ENCODE measurements around the gene SHH.
"Not testable (repeated sequence)": the region's sequence is repeated elsewhere in the genome, so short reads cannot be mapped to it uniquely, and the experiment has no call there.

Gene SHH

DNA sequence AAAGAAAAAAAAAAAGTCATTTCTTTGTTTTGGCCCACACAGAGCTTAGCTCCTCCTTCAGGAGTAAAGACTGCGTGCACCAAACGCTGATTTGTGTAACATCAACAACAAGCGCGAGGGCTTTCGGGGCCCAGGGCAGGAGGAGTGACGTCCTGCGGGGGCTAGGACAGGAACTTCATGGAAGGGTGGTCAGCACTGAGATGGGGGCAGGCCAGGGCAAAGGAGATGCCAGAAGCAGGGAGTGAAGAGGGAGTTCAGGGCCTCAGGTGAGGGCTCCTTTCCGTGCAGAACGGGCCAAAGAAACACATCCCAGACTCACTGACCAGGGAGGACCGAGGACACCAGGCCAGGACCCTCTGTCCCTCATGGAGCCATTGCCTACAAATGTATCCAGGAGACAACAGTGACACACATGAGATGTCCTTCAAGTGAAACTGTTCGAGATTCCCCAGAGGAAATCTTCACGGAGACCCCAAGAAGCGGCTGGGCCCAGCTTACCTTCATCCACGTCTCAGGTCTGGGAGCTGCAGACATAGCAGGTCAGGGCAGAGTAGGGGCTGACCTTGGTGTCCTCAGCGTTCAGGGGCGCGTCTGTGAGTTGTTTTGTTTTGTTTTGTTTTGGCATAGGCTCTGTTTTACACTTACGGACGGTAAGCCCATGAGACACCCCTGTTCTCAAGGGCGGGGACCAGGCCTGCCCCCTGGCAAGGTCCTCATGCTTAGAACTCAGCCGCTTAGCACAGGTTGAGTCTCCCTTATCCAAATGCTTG, 30.4 kb upstream of the SHH start:
- no peak for DNase-seq (ENCODE audit: low read depth, low spot score)

DNA sequence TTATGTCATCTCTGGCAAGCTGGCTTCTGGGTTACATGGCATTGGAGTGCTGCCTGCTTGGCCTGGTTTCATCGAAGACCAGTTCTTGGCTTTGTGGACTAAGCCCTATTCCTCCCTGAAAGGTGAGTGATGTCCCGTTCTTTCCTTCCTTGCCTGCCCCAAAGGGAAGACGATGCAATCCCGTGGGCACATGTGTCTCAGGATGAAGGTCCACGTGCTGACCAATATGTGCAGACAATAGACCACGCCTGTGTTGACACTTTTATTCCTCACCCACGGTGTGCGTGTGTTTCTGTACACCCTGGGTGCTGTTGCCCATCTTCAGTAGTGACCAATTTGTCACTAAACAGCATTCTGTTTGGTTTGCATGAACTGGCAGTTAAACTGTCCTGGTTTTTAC, 28.6 kb upstream of the SHH start:
- DNase-seq (ENCODE audit: low read depth, low spot score): no peak

DNA sequence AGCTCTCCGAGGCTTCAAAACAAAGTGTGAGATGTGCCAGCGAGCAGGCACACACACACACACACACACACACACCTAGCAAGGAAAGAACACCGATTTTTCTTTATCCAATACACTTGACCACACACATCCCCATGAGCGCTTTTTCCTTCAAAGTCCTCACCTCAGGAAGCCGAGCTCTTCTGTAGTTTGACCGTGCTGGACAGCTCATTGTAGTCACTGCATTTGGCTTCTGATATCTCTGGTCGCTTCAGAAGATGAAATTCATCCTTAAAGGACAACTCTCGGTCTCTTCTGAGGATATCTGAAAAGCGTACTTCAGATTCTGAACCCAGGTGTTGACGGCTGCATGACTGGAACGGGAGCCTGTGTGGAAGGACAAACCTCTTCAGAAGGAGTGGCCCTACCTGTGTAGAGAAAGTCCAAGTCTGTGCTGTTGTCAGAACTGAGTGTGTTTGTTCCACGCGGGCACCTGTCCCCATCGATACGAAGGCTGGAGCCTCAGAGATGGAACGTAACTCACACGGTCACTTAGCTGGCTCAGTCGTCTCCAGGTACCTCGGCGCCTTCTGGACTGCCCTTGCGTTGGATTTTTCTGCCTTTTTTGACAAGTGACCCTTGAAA, 28.1 kb upstream of the SHH start:
- no peak for DNase-seq (ENCODE audit: low read depth, low spot score)

DNA sequence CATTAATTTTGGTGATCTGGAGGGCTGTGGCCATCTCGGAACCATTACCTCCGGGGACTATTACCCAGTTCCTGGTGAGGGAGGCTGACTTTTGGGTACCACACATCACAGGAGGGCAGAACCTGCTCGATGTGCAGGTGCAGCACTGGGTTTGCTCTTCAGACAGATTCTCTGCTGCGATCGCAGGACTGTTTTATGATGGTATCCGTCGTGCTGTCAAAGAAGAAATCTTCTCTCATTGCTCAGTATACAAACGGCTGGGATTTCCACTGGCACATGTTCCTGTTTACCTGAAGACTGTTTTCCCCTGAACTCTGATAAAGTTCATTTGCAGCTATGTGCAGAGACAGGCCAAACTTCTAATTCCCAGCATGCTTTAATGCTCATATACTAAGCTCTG, 27.2 kb upstream of the SHH start:
- no peak for DNase-seq (ENCODE audit: low read depth, low spot score)

DNA sequence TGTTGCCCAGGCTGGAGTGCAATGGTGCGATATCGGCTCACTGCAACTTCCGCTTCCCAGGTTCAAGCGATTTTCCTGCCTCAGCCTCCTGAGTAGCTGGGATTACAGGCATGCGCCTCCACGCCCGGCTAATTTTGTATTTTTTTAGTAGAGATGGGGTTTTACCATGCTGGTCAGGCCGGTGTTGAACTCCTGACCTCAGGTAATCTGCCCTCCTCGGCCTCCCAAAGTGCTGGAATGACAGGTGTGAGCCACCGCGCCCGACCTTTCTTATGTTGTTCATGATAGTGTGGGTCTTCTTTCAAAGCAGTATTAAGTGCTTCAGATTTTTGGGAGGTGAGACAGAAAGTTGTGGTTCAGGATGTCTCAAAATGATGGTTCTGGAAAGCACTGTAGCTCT, 26.0 kb upstream of the SHH start:
- not testable (repeated sequence) for DNase-seq (ENCODE audit: low read depth, low spot score)

DNA sequence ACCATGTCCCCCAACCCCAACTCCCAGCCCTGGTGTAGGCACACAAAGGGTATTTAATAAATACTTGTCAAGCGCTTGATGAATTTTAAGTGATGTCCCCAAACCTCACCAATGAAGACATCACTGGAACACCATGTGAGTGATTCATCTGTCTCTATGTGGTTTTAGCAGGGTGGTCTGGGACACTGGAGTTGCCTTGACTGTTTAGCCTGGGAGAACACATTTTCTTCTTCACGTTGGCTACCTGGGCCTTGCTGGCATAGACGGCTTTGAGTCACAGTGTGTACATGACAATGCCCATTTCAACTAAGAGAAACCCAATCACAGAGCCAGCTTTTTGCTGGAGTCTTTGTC, 24.8 kb upstream of the SHH start:
- no peak for DNase-seq (ENCODE audit: low read depth, low spot score)

DNA sequence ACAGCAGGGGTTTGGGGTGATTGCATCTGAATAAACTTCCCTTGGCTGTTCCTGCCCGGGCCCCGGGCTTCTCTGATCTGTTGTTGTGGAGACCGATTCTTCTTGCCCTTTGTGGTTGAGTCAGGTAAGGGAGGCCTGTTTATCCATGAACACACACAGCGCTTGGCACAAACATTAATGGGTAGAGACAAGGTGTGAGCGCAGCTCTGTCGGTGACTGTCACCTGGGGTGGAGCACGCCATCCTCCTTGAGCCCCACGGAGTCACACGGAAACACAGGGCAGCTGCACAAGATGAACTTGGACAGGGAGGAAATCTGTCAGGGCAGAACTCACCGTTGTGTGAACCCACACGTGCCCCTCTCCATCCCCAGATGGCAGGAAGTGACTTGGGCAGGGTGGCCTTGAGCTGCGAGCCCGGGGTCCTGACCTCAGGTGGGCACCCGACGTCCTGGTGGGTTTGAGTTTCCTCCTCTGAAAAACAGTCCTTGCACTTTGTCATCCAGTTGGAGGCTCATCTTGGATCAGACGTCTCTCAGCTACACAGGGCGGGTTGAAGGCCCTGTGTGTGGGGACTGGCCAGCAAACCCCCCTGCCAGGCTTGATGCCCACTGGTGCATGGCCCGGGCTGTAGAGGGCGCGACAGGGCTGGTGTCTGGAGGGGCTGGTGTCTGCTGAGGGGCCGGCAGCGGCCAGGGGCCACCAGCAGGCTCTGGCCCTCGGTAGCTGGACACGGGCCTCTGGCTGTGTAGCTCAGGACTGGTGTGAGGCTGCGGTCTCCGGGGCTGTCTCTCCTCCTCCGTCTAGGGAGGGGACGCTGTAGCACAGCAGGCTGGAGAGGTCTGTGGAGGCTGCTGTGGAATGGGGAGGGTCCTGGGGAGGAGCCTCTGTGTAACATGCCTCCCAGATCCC, 24.2 kb upstream of the SHH start:
- no peak for DNase-seq (ENCODE audit: low read depth, low spot score)

DNA sequence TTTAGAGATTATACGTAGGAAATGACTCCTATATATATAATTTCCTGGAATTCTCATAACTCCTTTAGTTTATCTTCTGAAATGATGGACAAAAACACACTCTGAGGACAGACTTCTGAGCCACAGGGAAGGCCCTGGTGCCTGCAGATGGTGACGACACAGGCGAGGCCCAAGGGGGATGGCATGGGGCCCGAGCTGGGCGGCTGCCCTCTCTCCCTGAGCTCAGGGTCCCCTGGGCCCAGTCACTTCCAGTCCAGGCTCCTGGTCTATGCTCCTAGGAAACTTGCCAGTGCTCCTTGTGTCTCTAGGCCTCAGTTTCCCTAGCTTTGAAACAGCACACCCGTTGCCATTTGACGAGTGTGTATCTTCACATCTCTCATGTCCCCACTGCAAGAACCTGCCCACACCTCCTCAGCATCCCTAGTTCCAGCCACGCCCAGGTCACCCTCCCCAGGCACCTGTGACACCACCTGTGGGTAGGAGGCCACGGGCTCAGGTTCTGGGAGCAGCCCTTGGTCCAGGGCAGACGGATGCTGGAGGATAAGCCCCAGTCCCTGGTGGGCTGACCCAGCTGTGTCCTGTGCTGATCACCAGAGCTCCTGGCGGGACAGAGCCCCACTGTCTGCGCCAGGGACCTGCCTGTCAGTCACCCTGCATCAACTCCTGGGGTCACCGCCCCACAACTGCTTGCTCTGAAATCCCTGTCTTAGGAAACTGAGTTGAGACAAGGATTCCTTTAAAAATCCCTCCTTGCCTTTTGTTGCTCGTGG, 23.4 kb upstream of the SHH start:
- DNase-seq (ENCODE audit: low read depth, low spot score): no peak

DNA sequence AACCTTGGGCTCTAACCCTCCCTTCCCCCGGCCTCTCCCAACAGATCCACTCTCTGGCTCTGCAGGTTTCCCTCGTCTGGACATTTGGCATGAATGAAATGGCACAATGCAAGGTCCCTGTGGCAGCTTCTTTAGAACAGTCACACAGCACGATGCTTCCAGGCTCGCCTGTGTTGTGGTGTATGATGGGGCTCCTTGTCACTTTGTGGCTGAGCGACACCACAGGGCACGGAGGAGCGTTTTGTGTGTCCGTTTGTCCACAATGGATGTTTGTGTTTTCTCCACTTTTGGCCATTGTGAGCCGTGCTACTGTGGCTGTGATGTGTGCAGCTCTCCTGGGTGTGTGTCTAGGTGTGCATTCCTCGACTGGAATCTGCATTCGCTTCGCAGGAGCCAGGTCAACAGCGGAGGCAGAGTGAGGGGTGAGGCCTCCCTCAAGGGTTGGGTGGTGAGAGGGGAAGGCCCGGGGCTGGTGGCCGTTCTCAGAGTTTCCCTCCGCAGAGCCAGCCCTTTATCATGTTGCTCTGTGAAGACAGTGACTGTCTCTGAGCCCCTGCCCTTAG, 22.3 kb upstream of the SHH start:
- DNase-seq (ENCODE audit: low read depth, low spot score): no peak

DNA sequence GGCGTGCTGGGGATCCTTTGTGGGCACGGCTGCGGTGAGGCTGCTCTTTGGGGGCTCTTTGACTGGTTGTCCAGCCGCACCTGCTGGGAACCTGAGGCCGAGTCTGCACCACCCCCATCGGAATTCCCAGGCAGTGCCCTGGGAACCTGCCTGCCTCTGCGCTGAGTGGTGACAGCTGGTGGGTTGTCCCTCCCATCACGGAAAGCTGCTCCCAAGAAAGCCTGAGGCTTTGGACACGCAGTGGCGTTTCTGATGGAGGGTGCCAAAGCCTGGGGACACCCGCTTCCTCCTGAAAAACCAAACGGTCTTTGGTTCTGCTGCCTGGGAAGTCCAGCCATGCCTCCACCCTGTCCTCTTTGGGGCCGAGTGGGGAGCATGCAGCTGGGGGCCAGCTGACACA, 21.4 kb upstream of the SHH start:
- no peak for DNase-seq (ENCODE audit: low read depth, low spot score)

DNA sequence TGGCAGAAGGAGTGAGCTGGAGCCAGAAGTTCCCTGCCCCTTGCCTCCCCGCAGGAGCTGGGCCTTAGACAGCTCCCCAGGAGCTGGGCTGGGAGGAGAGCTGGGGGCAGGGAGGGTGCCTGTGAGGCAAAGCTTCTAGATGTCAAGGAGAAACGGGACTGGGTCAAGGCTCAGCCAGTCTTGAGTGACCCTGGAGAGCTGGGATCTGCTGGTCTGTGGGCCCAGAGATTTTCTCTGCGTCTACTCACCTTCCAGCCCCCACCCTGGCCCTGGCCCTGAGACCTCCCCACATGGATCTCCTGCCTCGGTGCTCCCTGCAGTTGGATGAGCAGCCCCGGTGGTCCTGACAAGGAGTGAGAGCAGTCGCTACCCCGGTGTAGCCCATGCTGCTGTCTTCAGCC, 20.3 kb upstream of the SHH start:
- DNase-seq (ENCODE audit: low read depth, low spot score): no peak

DNA sequence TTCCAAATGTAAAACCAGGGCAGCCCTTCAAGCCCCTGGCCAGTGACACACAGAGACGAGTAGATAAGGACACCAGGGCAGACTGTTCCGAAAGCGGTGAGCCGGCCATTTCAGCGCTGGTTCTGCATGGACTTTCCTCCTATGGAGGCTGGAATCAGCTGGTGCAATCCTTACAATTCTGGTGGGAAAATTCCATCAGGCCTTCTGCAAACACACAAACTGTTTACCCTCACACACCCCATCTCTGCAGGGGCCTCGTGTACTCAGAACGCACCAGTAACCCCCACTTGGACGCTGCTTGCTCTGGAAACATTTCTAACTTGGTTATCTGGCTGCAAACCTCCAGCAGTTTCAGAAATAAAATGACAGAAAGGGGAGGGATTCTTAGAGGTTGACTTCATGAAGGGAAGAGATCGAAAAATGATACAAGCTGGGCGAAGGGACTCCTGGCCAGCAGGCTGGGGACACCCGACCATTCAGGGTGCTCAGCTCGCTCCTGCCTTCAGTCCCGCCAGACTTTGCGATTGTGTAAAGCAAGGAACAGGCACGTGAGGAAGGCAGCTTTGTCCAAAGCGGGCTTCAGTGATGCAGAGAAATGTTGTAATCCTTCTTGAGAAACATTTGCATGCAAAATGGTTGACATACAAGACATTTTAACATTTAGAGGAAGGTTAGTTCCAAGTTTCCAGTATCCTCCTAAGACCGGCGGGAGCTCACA, 19.7 kb upstream of the SHH start:
- no peak for DNase-seq (ENCODE audit: low read depth, low spot score)

DNA sequence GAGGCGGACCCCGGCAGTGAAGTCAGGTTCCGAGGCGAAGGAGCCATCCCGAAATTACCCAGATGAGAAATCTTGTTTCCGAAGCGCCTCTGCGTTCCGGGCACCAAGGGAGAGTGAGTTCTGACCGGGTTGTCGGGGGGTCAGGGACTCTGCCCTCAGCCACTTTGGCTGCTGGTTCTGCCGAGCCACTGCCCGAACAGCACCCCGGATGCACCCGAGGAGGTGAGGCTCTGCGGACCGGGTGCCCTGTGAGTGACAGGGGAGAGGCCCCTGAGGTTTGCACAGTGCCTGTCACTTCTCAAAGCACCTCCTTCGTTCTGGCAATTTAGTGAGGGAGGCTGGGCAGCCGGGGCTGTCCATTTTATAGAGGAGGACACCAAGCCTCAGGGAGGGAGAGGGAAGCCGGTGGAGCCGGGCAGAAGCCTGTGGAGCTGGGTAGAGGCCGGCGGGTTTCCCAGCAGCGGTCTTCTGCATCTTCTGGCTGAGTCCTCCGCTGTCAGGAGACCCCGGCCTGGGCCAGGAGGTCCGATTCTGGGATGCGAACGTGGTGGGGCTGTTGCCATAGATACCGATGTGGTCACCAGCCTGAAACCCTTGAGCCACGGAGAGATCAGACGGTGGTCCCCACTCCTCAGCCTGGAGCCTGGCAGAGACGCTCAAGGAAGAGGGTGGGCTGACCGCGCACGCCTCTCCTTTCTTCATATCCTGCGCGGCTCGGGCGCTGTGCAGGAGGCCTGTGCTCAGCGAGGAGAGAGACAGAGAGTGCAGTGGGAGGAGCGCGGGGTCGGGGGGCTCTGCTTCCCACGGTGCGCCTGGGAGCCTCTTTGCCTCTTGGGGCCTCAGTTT, 18.9 kb upstream of the SHH start:
- no peak for DNase-seq (ENCODE audit: low read depth, low spot score)

DNA sequence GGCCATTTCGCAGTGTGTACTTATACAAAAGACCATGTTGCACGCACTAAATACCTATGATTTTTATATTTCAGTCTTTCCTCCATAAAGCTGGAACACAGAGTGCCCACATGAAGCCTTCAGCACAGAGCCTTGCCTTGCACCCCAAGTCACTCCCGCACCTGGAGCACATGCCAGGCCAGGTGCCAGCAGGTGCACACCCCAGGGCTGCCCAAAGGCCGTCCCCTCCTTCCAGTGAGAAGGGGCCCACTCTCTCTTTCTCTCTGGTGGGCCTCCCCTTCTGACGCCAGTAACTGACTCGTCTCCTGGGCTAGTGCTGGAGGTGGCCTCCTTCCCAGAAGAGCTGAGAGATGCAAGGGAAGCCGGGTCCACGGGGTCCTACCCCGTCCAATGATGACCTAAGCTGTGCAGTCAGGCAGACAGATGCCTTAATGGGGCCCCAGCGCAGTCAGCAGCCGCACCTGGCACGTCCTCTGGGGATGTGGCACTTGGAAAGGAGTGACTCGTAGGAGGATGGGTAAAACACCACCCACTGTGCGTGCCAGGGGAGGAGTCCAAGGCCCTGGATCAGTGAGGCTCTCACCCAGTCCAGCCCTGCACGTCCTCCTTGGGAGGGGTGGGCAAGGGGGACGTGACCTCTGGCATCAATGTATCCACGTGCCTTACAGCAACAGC, 17.7 kb upstream of the SHH start:
- DNase-seq (ENCODE audit: low read depth, low spot score): no peak

DNA sequence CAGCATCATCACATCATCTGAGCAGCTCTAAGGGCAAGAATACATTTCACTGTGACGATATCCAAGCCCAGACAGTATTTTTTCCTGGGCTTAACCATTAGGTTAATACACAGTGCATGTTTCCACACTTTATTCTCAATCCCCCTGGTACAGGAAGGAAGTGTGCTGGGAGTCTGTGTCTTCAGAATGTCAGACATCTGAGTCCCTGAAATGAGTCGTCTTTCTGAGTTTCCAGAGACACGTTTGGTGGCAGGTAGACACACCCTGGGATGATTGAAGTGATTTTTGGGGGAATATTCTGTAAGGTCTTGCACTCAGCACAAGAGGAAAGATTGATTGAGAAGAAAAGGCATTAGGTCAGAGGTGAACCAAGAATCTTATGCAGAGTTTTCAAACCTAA, 13.1 kb upstream of the SHH start:
- no peak for DNase-seq (ENCODE audit: low read depth, low spot score)

DNA sequence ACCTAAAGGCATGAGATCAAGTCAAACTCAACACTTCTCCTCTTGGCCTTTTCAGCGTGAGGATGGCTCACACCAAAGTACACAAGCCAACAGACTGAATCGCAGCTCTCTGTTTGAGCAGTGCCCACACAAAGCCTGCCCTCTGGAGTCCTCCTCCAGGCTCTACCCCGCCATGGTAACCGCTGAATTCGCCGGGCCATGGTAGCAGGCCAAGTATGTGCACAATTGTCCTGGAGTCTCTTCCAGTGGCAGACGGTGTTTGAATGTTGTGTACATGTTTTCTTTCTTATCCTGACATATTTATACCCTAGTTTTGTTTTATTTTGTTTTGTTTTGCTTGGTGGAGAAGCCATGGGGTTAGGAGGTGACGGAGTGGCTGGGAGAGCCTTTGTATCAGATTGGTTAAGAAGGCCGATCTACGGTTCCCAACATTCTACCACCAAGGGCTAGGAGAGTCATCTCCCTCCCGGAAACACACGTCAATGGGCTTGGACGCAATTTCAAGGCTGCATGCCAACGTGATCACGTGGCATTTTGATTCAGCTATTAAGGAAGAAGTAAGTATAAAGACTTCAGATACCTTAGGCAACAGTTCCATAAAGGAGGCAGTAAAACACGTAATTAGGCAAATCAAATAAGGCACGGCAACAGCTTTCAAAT, 12.1 kb upstream of the SHH start:
- DNase-seq (ENCODE audit: low read depth, low spot score): no peak

DNA sequence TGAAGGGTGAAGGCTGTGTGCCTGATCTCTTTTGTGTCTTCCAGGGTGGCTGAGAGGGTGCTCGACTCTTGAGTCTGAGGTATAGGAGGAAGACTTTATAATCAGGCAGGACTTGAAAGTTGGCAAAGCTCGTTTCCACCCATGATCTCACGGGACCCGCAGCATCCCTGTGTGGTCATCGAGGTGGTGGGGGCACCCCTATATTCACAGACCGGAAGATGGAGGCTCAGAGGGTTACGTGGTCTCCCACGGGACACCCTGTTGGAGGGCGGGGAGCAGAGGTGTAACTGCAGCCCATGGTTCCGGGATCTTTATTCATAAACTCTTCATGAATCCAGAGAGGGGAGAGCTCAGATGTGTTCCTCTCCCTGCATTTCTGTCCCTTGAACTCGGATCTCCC, 9.6 kb upstream of the SHH start:
- DNase-seq (ENCODE audit: low read depth, low spot score): no peak

DNA sequence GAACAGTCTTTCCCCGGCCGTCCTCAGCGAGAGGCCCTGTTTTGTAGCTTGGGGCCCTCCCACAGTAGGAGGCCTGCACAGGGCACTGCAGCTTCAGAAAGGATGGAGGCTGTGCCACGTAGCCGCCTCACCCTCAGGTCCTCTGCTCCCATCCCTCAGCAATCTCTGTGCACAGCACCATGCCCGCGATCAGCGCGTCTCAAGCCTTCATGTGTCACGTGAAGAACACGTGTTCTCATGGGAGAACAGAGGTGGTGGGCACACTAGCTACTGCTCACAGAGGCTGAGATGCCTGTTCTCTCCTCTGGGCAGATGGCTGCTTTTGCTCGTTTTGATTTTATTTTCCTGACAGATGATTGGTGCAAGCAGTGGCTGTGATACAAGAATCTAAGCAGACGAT, 8.5 kb upstream of the SHH start:
- no peak for DNase-seq (ENCODE audit: low read depth, low spot score)

DNA sequence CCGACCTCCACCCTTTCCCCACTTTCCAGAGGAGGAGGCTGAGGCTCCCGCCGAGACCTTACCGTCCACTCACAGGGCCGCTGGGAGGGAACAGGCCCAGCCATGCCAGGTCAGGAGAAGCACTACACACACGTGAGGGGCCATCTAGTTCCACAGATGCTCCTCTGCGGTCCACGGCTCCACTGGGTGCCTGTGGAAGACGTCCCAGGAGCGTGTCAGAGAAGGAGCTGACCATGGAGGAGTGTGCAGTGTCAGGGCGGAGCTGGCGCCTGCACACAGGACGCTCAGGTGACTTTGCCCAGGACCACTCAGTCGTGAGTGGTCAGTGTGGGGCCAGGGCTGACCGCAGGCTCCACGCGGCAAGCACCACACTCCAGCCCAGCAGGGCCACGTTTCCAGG, 8.0 kb upstream of the SHH start:
- no peak for DNase-seq (ENCODE audit: low read depth, low spot score)
